ENCODE data around the gene RAP1A. TPM values are rescaled to one million over a fixed set of nuclear protein-coding genes. Genes with fewer than 3 reads are reported as not detected.

Gene RAP1A
- polyA plus RNA-seq, 3 donors, result 41.2 to 79.1 (median 75.3) TPM

DNA sequence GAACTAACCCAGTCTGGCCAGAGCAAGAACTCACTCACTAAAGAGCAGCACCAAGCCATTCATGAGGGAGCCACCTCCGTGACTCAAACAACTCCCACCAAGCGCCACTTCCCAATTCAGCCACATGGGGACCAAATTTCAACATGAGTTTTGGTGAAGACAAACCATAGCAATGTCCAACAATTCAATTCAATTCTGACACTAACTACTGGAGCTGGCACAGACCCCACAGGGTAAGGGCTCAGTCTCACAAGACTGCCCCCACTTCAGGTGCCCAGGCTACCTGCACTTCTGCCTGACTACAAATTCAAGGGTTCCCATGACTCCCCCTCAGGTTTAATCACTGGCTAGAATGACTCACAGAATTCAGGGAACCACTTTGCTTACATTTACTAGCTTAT lies 48.8 kb upstream of the RAP1A start:
- TF ChIP-seq CTCF (IDR thresholded peaks at IDR 0.05), result peak; percentile 47
- peak; percentile 11 to 15 (median 12) for DNase-seq
- no peak overlapping the region for H3K9ac ChIP-seq (ENCODE audit: insufficient read depth, low read length, poor library complexity, severe bottlenecking)
- no peaks in the 10 kb centered on the region for H3K9me3 ChIP-seq (replicated peaks in 1 of 2; ENCODE audit: control insufficient read depth in 1 of 2, insufficient read depth in 1 of 2, low read length in 2 of 2)
- peaks cover 0 to 1% (median 0%) of the 10 kb centered on the region in 3 donors for H3K27me3 Mint-ChIP-seq (ENCODE audit: low read depth in 3 of 3)
- peak overlapping the region in 1 of 7 donors; percentile 13 for H3K27ac Mint-ChIP-seq
- 67% methylated on average over 1 of the region's 2 CpGs for WGBS (ENCODE audit: insufficient coverage)
- no peaks in the 10 kb centered on the region for H3K36me3 Mint-ChIP-seq
- H3K27ac ChIP-seq (ENCODE audit: low read depth in 1 of 2, low read length in 2 of 2), result no peak overlapping the region
- H4K20me1 ChIP-seq (ENCODE audit: insufficient read depth, low read length), result no peaks in the 10 kb centered on the region
- H3K36me3 ChIP-seq (replicated peaks in 1 of 2; ENCODE audit: control insufficient read depth in 1 of 2, insufficient read depth in 2 of 2, low read length in 2 of 2), result no peaks in the 10 kb centered on the region
- no peak overlapping the region for H3K4me3 ChIP-seq (replicated peaks in 1 of 3; ENCODE audit: low read depth in 2 of 3, low read length in 3 of 3)
- H3K79me2 ChIP-seq (ENCODE audit: insufficient read depth, low read length), result no peaks in the 10 kb centered on the region
- H2AFZ ChIP-seq (ENCODE audit: insufficient read depth, low read depth, low read length, poor library complexity, severe bottlenecking), result no peak overlapping the region
- no peaks in the 10 kb centered on the region for H3K4me1 Mint-ChIP-seq
- peaks cover 0 to 2% (median 0%) of the 10 kb centered on the region in 7 donors for H3K9me3 Mint-ChIP-seq
- intact Hi-C loops (cut with micrococcal nuclease), result no loop called here
- H3K4me3 Mint-ChIP-seq, result no peak overlapping the region
- H3K4me2 ChIP-seq (replicated peaks; ENCODE audit: extremely low read depth, low read length, poor library complexity, severe bottlenecking), result no peak overlapping the region
- no peaks in the 10 kb centered on the region for H3K27me3 ChIP-seq (ENCODE audit: control insufficient read depth in 2 of 2, insufficient read depth in 2 of 2, low read length in 2 of 2)
- H3K4me1 ChIP-seq (ENCODE audit: control insufficient read depth in 1 of 2, insufficient read depth in 2 of 2, low read length in 2 of 2), result no peaks in the 10 kb centered on the region

DNA sequence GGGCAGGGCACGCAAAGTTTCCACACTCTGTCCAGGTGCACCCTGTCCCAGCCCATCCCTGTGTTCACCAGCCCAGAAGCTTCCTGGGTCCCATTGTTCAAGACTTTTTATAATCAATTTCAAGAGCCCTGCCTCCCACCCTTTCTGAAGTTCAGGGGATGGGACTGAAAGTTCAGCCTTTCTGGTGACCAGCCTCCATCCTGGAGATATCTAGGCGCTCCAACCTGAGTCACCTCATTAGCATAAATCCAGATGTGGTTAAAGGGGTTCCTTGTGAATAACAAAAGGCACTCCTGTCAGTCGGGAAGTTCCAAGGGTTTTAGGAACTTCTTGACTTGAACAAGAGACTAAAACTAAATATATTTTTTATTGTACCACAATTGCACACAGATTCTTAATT lies 48.4 kb upstream of the RAP1A start:
- Histone ChIP-seq H3K9ac (ENCODE audit: insufficient read depth, low read length, poor library complexity, severe bottlenecking) (no peak overlapping the region), H3K79me2 (ENCODE audit: insufficient read depth, low read length) (no peaks in the 10 kb centered on the region), H3K4me1 (ENCODE audit: control insufficient read depth in 1 of 2, insufficient read depth in 2 of 2, low read length in 2 of 2) (no peaks in the 10 kb centered on the region), H3K4me2 (replicated peaks; ENCODE audit: extremely low read depth, low read length, poor library complexity, severe bottlenecking) (no peak overlapping the region), H3K27ac (ENCODE audit: low read depth in 1 of 2, low read length in 2 of 2) (no peak overlapping the region), H3K4me3 (replicated peaks in 1 of 3; ENCODE audit: low read depth in 2 of 3, low read length in 3 of 3) (no peak overlapping the region), H4K20me1 (ENCODE audit: insufficient read depth, low read length) (no peaks in the 10 kb centered on the region), H2AFZ (ENCODE audit: insufficient read depth, low read depth, low read length, poor library complexity, severe bottlenecking) (no peak overlapping the region), H3K27me3 (ENCODE audit: control insufficient read depth in 2 of 2, insufficient read depth in 2 of 2, low read length in 2 of 2) (no peaks in the 10 kb centered on the region), H3K36me3 (replicated peaks in 1 of 2; ENCODE audit: control insufficient read depth in 1 of 2, insufficient read depth in 2 of 2, low read length in 2 of 2) (no peaks in the 10 kb centered on the region), H3K9me3 (replicated peaks in 1 of 2; ENCODE audit: control insufficient read depth in 1 of 2, insufficient read depth in 1 of 2, low read length in 2 of 2) (no peaks in the 10 kb centered on the region)
- Mint-ChIP-seq H3K9me3 (peaks cover 0 to 2% (median 0%) of the 10 kb centered on the region in 7 donors), H3K4me3 (no peak overlapping the region), H3K27me3 (ENCODE audit: low read depth in 3 of 3) (peaks cover 0 to 1% (median 0%) of the 10 kb centered on the region in 3 donors), H3K36me3 (no peaks in the 10 kb centered on the region), H3K4me1 (no peaks in the 10 kb centered on the region), H3K27ac (no peak overlapping the region)
- WGBS (ENCODE audit: insufficient coverage), result no CpG with 5 or more reads among the region's 3 CpGs
- intact Hi-C loops (cut with micrococcal nuclease), result no loop called here
- no peak for DNase-seq
- TF ChIP-seq CTCF (IDR thresholded peaks at IDR 0.05), result peak; percentile 10

Measured in CD14-positive monocyte (primary cell).